Measurements from ENCODE around the gene COL25A1. TPM values are rescaled to one million over a fixed set of nuclear protein-coding genes. Genes with fewer than 3 reads are reported as not detected.

COL25A1 gene
- total and polyA plus RNA-seq, 2 experiments from 2014 or later: 0.28 to 1.9 TPM

- Histone ChIP-seq H3K36me3 (replicated peaks; ENCODE audit: insufficient read depth, low read depth) (no peaks in the 10 kb centered on the region), H3K79me2 (no peaks in the 10 kb centered on the region), H3K9me3 (ENCODE audit: low read depth) (no peaks in the 10 kb centered on the region), H3K4me3 (no peak overlapping the region), H2AFZ (no peak overlapping the region), H3K4me2 (peak overlapping the region; percentile 11), H3K9me2 (replicated peaks; ENCODE audit: insufficient read depth) (no peaks in the 10 kb centered on the region), H3K4me1 (ENCODE audit: insufficient read depth) (no peaks in the 10 kb centered on the region), H3K27me3 (no peaks in the 10 kb centered on the region), H4K20me1 (ENCODE audit: insufficient read depth, poor library complexity, severe bottlenecking) (no peaks in the 10 kb centered on the region), H3K27ac (peak overlapping the region; percentile 9)
- DNase-seq (ENCODE audit: low spot score): peak; percentile 40
- WGBS (ENCODE audit: low lambda C conversion rate, missing lambda C conversion rate): 53% methylated on average over 7 of the region's 7 CpGs
- TF ChIP-seq EZH2 (IDR thresholded peaks at IDR 0.05; ENCODE audit: borderline replicate concordance) (no peak), CTCF (IDR thresholded peaks at IDR 0.05; ENCODE audit: poor library complexity) (no peak), EZH2phosphoT487 (IDR thresholded peaks at IDR 0.05; ENCODE audit: low read depth, severe bottlenecking, unreplicated experiment) (no peak)
These were observed 255.8 kb downstream of the COL25A1 start for GRCh38 chr4:109046471-109047201.

- no peaks in the 10 kb centered on the region for H3K4me1 ChIP-seq (ENCODE audit: insufficient read depth)
- H3K4me3 ChIP-seq: no peak overlapping the region
- no peak overlapping the region for H3K4me2 ChIP-seq
- no peak overlapping the region for H3K27ac ChIP-seq
- H3K36me3 ChIP-seq (replicated peaks; ENCODE audit: insufficient read depth, low read depth): no peaks in the 10 kb centered on the region
- no peaks in the 10 kb centered on the region for H3K9me3 ChIP-seq (ENCODE audit: low read depth)
- TF ChIP-seq EZH2 (IDR thresholded peaks at IDR 0.05; ENCODE audit: borderline replicate concordance) (no peak), CTCF (IDR thresholded peaks at IDR 0.05; ENCODE audit: poor library complexity) (no peak), EZH2phosphoT487 (IDR thresholded peaks at IDR 0.05; ENCODE audit: low read depth, severe bottlenecking, unreplicated experiment) (no peak)
- WGBS (ENCODE audit: low lambda C conversion rate, missing lambda C conversion rate): 74% methylated on average over 3 of the region's 3 CpGs
- DNase-seq (ENCODE audit: low spot score): no peak
- H3K27me3 ChIP-seq: no peaks in the 10 kb centered on the region
- H2AFZ ChIP-seq: no peak overlapping the region
- no peaks in the 10 kb centered on the region for H3K79me2 ChIP-seq
- no peaks in the 10 kb centered on the region for H4K20me1 ChIP-seq (ENCODE audit: insufficient read depth, poor library complexity, severe bottlenecking)
- no peaks in the 10 kb centered on the region for H3K9me2 ChIP-seq (replicated peaks; ENCODE audit: insufficient read depth)
These were observed 258.0 kb downstream of the COL25A1 start for GRCh38 chr4:109044431-109044830.

GRCh38 chr4:109043286-109043685 is 259.2 kb downstream of the COL25A1 start:
- no peak overlapping the region for H2AFZ ChIP-seq
- no peaks in the 10 kb centered on the region for H3K27me3 ChIP-seq
- TF ChIP-seq EZH2phosphoT487 (IDR thresholded peaks at IDR 0.05; ENCODE audit: low read depth, severe bottlenecking, unreplicated experiment) (no peak), CTCF (IDR thresholded peaks at IDR 0.05; ENCODE audit: poor library complexity) (no peak), EZH2 (IDR thresholded peaks at IDR 0.05; ENCODE audit: borderline replicate concordance) (no peak)
- DNase-seq (ENCODE audit: low spot score): no peak
- H3K79me2 ChIP-seq: no peaks in the 10 kb centered on the region
- H4K20me1 ChIP-seq (ENCODE audit: insufficient read depth, poor library complexity, severe bottlenecking): no peaks in the 10 kb centered on the region
- H3K36me3 ChIP-seq (replicated peaks; ENCODE audit: insufficient read depth, low read depth): no peaks in the 10 kb centered on the region
- H3K4me3 ChIP-seq: no peak overlapping the region
- H3K9me3 ChIP-seq (ENCODE audit: low read depth): no peaks in the 10 kb centered on the region
- no peaks in the 10 kb centered on the region for H3K9me2 ChIP-seq (replicated peaks; ENCODE audit: insufficient read depth)
- WGBS (ENCODE audit: low lambda C conversion rate, missing lambda C conversion rate): 75% methylated on average over 3 of the region's 3 CpGs
- no peaks in the 10 kb centered on the region for H3K4me1 ChIP-seq (ENCODE audit: insufficient read depth)
- H3K27ac ChIP-seq: no peak overlapping the region
- H3K4me2 ChIP-seq: no peak overlapping the region

Data from hepatocyte (in vitro differentiated cells).